ENCODE measurements around the gene DGKD.

Gene DGKD

DNA sequence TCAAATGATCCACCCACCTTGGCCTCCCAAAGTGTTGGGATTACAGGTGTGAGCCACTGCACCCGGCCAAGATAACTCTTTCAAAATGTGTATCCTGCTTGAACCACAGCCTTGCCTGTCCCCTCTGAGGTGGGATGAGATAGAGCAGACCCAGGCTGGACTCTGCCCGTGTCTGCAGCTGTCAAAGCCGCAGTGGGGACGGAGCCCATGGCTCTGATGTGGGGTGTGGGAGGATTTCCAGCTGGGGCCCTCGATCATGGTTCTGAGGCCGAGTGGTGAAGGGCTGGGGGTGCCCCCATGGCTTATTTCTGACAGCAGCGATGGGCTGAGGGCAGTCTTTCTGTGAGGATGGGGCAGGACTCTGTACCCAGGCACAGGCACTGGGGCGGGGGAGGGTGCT, 104.5 kb downstream of the DGKD start:
- H3K4me3 Mint-ChIP-seq, result no peak overlapping the region
- DNase-seq, result no peak
- H3K9me3 Mint-ChIP-seq, result no peaks in the 10 kb centered on the region
- no peaks in the 10 kb centered on the region for H3K4me1 Mint-ChIP-seq
- H3K27ac Mint-ChIP-seq, result no peak overlapping the region
- H3K36me3 Mint-ChIP-seq (ENCODE audit: low read depth), result peaks cover 47% of the 10 kb centered on the region
- no peaks in the 10 kb centered on the region for H3K27me3 Mint-ChIP-seq
- no peak for ATAC-seq

DNA sequence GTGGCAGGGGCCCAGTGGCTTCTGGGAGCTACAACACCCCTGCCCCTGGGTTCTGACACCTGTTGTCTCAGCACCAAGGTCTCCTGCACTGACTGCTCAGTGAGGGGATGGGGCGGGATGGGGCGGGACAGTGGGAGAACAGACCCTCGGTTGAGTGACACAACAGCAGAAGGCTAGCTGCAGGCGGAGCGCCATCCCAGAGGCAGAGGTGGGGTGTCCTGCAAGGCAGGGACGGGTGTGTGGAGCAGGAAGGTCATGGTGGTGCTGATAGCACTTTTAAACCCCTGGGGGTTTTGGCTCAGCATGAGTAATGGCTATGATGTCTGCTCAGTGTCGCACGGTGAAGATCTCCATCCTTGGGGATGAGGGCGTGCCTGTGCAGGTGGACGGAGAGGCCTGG, 105.1 kb downstream of the DGKD start:
- H3K4me1 Mint-ChIP-seq, result no peaks in the 10 kb centered on the region
- no peak overlapping the region for H3K4me3 Mint-ChIP-seq
- H3K27me3 Mint-ChIP-seq, result no peaks in the 10 kb centered on the region
- no peaks in the 10 kb centered on the region for H3K9me3 Mint-ChIP-seq
- no peak for ATAC-seq
- H3K36me3 Mint-ChIP-seq (ENCODE audit: low read depth), result peaks cover 48% of the 10 kb centered on the region
- no peak for DNase-seq
- H3K27ac Mint-ChIP-seq, result peak overlapping the region; percentile 59

DNA sequence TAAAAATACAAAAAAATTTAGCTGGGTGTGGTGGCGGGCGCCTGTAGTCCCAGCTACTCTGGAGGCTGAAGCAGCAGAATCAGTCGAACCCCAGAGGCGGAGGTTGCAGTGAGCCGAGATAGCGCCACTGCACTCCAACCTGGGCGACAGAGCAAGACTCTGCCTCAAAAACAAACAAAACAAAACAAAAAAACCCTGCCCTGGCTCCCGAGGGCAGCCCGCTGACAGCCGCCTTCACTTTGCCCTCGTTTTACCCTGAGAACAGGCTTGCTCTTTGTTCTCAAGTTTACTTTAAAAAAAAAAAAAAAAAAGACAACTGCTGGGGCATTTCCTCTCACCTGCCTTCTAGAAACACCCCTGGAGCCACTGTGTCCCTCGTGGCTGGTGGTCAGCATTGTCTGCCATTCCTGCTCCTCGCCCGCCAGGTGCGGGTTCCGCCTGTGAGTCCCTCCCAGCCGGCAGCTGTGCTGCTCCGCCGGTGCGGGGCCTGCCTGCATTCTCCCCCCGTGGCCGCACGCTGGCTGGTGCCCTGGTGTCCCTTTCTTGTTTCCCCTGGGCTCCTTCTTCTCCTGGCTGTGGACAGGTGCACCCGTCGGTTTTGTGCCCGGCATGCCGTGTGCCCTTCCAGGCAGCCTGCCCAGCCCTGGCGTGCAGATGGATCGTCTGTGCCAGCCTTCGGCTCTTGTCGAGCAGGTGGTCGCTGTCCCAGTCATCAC, 106.6 kb downstream of the DGKD start:
- Mint-ChIP-seq H3K27ac (no peak overlapping the region), H3K4me1 (no peaks in the 10 kb centered on the region), H3K4me3 (no peak overlapping the region), H3K36me3 (ENCODE audit: low read depth) (peaks cover 39% of the 10 kb centered on the region), H3K9me3 (no peaks in the 10 kb centered on the region), H3K27me3 (no peaks in the 10 kb centered on the region)
- no peak for DNase-seq
- no peak for ATAC-seq

DNA sequence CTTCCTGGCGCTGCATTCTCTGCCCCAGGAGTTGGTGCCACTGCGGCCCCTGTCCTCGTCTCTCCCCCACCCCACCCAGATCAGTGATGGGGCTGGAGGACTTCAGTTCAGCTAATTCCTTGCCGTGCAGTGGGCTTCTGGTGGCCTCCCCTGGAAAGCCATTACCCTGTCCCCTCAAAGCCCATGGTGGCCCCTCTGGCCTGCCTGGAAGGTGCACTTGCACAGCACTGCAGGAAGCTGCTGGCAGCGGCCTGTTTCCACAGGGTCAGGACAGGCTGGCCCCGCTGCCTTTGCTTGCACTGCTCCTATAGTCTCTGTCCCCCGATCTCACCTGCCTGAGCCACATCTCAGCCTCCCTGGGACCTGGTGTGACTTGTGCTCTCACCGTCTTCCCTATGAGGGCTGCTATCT, 107.2 kb downstream of the DGKD start:
- ATAC-seq (no peak), DNase-seq (no peak)
- Mint-ChIP-seq H3K27ac (no peak overlapping the region), H3K36me3 (ENCODE audit: low read depth) (peaks cover 41% of the 10 kb centered on the region), H3K4me3 (no peak overlapping the region), H3K27me3 (no peaks in the 10 kb centered on the region), H3K4me1 (no peaks in the 10 kb centered on the region), H3K9me3 (no peaks in the 10 kb centered on the region)

DNA sequence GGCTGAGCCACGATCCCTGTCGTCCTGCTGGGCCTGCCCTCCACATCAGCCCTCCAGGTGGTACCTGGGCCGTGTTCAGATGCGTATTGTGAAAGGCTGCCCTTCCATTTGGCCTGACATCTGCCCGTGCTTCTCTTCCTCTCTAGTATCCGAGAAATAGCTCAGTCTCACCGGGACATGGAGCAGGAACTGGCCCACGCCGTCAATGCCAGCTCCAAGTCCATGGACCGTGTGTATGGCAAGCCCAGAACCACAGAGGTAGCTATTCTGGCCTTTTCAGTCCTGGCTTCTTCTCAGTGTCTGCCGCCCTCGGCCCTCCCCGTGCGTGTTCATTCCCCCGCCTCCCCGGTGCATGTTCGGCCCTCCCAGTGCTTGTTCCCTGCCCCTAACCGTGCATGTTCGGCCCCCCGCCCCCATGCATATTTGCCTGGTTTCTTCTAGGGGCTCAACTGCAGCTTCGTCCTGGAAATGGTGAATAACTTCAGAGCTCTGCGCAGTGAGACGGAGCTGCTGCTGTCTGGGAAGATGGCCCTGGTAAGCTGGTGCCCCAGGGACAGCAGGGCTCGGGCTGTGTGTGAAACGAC, 108.0 kb downstream of the DGKD start:
- Mint-ChIP-seq H3K27me3 (no peaks in the 10 kb centered on the region), H3K9me3 (no peaks in the 10 kb centered on the region), H3K4me3 (no peak overlapping the region), H3K4me1 (no peaks in the 10 kb centered on the region), H3K27ac (no peak overlapping the region), H3K36me3 (ENCODE audit: low read depth) (peaks cover 40% of the 10 kb centered on the region)
- ATAC-seq (no peak), DNase-seq (no peak)

DNA sequence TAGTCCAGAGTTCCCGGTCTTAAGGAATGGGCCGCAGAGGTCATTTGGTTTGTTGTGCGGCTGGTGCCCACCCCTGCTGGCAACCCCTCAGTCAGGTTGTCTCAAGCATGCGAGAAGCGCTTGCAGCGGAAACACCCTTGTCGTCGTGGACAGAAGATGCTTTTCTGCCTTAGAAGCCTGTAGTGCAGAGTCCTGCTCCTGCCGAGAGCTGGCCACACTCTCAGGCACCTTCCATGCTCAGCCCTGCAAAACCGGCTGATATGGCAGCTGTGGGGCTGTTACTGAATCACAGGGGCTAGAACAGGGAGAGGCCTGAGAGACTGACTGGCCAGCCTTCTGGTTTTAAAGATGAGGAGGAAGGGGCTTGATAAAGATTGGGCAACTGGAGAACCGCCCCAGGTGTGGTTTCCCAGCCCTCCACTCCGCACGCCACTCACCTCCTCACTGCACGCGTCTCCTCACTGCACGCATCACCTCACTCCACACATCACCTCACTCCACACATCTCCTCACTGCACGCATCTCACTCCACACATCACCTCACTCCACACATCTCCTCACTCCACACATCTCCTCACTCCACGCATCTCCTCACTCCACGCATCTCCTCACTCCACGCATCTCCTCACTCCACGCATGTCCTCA, 108.7 kb downstream of the DGKD start:
- Mint-ChIP-seq H3K4me1 (no peaks in the 10 kb centered on the region), H3K4me3 (no peak overlapping the region), H3K36me3 (ENCODE audit: low read depth) (peaks cover 39% of the 10 kb centered on the region), H3K27me3 (no peaks in the 10 kb centered on the region), H3K27ac (no peak overlapping the region), H3K9me3 (no peaks in the 10 kb centered on the region)
- DNase-seq (no peak), ATAC-seq (no peak)

DNA sequence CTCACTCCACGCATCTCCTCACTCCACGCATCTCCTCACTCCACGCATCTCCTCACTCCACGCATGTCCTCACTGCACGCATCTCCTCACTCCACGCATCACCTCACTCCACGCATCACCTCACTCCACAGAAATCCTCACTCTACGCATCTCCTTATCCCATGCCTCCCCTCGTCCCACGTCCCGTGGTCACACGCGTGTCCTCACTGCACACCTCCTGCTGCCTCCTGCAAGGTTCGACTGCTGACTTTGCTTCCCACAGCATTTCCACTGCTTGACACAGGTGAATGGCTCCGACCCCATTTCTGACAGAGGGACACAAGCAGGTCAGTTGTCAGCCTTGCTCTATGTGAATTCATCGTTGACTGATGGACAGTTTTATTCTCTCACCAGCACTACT, 109.3 kb downstream of the DGKD start:
- no peak for DNase-seq
- H3K4me3 Mint-ChIP-seq, result no peak overlapping the region
- no peak for ATAC-seq
- no peaks in the 10 kb centered on the region for H3K4me1 Mint-ChIP-seq
- H3K36me3 Mint-ChIP-seq (ENCODE audit: low read depth), result peaks cover 41% of the 10 kb centered on the region
- H3K27me3 Mint-ChIP-seq, result no peaks in the 10 kb centered on the region
- no peaks in the 10 kb centered on the region for H3K9me3 Mint-ChIP-seq
- H3K27ac Mint-ChIP-seq, result no peak overlapping the region

DNA sequence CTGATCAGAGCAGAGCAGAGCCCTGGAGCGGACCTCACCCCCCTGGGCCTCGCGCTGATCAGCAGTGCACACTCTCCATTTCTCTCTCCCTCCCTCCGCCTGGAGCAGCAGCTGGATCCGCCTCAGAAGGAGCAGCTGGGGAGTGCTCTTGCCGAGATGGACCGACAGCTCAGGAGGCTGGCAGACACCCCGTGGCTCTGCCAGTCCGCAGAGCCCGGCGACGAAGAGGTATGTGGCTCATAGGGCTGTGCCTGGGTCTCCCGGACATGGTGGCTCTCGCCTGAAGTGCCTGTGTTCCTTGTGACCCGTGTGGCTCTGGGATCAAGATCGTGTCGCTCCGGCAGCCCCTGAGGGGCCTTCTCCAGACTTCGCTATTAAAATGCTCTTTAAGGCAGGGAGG, 109.8 kb downstream of the DGKD start:
- no peak for DNase-seq
- no peaks in the 10 kb centered on the region for H3K9me3 Mint-ChIP-seq
- H3K27ac Mint-ChIP-seq, result no peak overlapping the region
- H3K4me1 Mint-ChIP-seq, result no peaks in the 10 kb centered on the region
- no peak overlapping the region for H3K4me3 Mint-ChIP-seq
- H3K27me3 Mint-ChIP-seq, result no peaks in the 10 kb centered on the region
- H3K36me3 Mint-ChIP-seq (ENCODE audit: low read depth), result peaks cover 43% of the 10 kb centered on the region
- no peak for ATAC-seq

DNA sequence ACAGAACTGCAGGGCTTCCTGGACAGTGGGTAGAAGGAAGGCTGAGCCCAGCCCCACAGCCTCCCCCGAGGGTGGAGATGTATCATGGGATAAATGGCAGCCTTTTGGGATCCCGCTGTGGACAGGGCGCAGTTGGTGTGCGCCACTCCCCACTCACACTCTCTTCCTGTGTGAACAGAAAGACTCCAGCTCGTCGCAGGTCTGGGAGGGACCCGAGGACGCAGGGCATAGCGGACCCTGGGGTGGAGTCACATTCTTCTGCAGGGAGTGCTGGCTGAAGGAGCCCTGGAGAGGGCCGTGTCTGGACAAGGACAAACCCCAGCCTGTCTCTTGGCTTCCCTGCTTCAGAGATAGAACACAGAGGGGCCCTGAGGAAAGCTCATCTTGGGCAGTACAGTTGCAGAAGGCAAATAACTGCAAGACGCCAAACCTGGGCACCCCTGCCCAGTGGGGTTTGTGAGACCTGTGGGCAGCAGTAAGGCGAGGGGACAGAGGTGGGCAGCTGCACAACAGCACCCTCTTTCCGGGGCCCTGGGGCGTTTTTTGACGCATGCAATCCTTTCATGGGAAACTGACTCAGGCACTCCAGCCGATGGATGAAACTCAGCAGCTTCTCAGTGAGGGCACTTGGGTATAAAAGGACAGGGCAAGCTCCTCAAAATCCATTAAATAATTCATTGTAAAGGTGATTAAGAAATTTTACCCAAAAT, 110.4 kb downstream of the DGKD start:
- peaks cover 43% of the 10 kb centered on the region for H3K36me3 Mint-ChIP-seq (ENCODE audit: low read depth)
- H3K4me3 Mint-ChIP-seq, result no peak overlapping the region
- H3K4me1 Mint-ChIP-seq, result no peaks in the 10 kb centered on the region
- no peaks in the 10 kb centered on the region for H3K27me3 Mint-ChIP-seq
- H3K9me3 Mint-ChIP-seq, result no peaks in the 10 kb centered on the region
- DNase-seq (no peak), ATAC-seq (no peak)
- H3K27ac Mint-ChIP-seq, result no peak overlapping the region

DNA sequence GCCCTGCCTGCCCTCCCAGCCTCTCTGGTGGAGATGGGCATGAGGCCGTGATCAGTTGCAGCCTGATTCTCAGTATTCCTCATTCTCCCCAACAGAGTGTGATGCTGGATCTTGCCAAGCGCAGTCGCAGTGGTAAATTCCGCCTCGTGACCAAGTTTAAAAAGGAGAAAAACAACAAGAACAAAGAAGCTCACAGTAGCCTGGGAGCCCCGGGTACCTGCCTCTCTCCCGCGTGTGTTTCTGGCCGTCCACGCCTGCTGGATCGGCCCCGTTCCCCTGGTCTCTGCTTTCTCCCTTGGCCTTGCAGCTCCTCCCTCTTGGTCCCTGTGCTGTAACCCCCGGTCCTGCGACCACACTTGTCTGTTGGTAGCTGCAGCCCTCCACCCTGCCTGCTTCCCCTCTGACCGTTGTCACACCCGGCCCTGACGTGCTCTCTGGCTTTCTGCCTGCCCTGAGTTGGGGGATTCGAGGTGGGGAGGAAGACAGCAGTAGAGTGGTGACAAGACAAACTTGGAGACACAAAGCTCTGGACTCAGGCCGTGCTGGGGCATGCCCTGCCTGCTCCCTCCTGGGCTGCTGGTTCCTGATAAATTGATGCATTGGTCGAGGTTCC, 112.8 kb downstream of the DGKD start:
- Mint-ChIP-seq H3K36me3 (ENCODE audit: low read depth) (peaks cover 51% of the 10 kb centered on the region), H3K4me3 (no peak overlapping the region)

DNA sequence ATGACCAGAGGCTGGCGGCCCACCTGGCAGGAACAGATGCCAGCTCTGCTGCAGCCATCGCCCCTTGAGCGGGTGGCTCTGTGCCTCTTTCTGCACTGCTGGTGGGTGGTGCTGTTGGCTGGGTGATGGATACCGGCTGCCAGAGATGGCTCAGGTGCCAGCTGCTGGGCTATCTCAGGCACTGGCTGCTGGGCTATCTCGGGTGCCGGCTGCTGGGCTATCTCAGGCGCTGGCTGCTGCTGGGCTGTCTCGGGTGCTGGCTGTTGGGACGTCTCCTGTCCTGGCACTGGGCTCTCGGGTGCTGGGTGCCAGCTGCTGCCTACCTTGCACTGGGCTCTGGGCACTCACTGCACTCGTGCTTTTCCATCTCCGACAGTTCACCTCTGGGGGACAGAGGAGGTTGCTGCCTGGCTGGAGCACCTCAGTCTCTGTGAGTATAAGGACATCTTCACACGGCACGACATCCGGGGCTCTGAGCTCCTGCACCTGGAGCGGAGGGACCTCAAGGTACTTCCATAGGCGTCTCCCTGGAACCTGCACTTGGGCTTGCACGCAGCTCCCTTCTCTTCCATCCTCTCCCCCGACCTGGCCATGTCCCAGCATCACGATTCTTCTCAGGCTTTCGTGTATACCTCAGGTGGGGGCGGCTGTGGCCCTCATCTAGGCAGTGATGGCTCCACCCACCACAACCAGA, 113.9 kb downstream of the DGKD start:
- no peak for ATAC-seq
- Mint-ChIP-seq H3K36me3 (ENCODE audit: low read depth) (peaks cover 52% of the 10 kb centered on the region), H3K27ac (no peak overlapping the region), H3K4me1 (no peaks in the 10 kb centered on the region), H3K27me3 (no peaks in the 10 kb centered on the region), H3K9me3 (no peaks in the 10 kb centered on the region), H3K4me3 (no peak overlapping the region)
- DNase-seq, result no peak

More for the DNA sequence above, 112.8 kb downstream of the DGKD start:
- DNase-seq, result no peak
- Mint-ChIP-seq H3K27ac (peak overlapping the region; percentile 31), H3K9me3 (no peaks in the 10 kb centered on the region), H3K27me3 (no peaks in the 10 kb centered on the region), H3K4me1 (no peaks in the 10 kb centered on the region)
- no peak for ATAC-seq

DNA sequence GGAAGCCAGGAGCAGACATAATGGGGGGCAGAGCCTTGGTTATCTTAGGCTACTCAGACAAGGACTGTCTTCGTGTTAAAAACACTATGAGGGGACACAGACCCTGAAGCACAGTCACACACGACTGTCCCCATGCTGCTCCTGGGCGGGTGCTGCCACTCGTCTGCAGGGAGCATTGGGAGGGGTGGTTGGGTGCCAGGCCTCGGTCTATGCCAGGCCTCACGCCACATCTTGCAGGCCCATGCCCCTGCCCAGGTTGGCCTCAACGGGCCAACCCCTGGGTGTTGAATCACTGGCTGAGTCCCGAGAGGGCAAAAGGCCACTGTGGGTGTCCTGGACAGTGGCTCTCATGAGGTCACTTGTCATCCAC, 114.4 kb downstream of the DGKD start:
- H3K27ac Mint-ChIP-seq, result no peak overlapping the region
- no peaks in the 10 kb centered on the region for H3K27me3 Mint-ChIP-seq
- ATAC-seq, result no peak

DNA sequence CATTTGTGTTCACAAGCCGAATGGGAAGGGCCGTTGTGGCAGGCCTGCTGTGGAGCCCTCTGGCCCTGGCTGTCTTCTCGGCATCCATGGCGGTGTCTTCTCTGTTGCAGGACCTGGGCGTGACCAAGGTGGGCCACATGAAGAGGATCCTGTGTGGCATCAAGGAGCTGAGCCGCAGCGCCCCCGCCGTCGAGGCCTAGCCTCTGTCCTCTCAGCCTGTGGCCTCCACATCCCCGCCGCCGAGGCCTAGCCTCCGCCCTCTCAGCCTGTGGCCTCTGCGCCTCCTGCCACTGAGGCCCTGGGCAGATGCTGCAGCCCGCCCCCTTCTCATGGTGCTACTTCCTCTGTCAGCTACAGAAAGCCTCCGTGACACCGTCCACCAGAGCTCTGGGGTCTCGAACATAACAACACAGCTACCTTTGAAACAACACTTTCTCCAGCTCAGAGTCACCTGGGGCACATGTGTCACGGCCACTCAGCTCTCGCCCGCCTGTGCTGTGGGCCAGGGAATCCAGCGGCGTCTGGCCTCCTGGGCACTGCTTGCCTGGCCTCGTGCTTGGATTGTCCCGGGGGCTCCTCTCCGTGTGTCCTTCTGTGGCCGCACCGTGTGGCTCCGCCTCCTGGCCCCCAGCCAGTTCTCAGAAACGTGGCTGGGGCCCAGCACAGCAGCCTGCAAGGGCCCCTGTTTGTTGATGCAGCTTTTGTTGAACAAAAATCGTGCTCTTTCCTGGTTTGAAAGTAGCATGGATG, 115.1 kb downstream of the DGKD start:
- Mint-ChIP-seq H3K36me3 (ENCODE audit: low read depth) (peaks cover 46% of the 10 kb centered on the region), H3K4me3 (no peak overlapping the region)

More for the DNA sequence above, 114.4 kb downstream of the DGKD start:
- peaks cover 48% of the 10 kb centered on the region for H3K36me3 Mint-ChIP-seq (ENCODE audit: low read depth)
- no peak for DNase-seq
- H3K4me3 Mint-ChIP-seq, result no peak overlapping the region
- no peaks in the 10 kb centered on the region for H3K4me1 Mint-ChIP-seq
- H3K9me3 Mint-ChIP-seq, result no peaks in the 10 kb centered on the region

More for the DNA sequence above, 115.1 kb downstream of the DGKD start:
- H3K27me3 Mint-ChIP-seq, result no peaks in the 10 kb centered on the region
- no peaks in the 10 kb centered on the region for H3K4me1 Mint-ChIP-seq
- H3K9me3 Mint-ChIP-seq, result no peaks in the 10 kb centered on the region
- no peak overlapping the region for H3K27ac Mint-ChIP-seq
- DNase-seq, result no peak
- no peak for ATAC-seq
